ENCODE measurements around the gene WTAP. TPM values are rescaled to one million over a fixed set of nuclear protein-coding genes. Genes with fewer than 3 reads are reported as not detected.
A peak's percentile ranks its signal among the peaks of the same experiment; 100 is the strongest.
"Not testable (repeated sequence)": the region's sequence is repeated elsewhere in the genome, so short reads cannot be mapped to it uniquely, and the experiment has no call there.

WTAP gene
- total RNA-seq, 4 donors from 2014 or later, result 83.6 to 132 (median 119) TPM

GRCh38 chr6:159718634-159719033 lies 8.7 kb upstream of the WTAP start:
- TF ChIP-seq POLR2A (IDR thresholded peaks at IDR 0.05) (no peak), CTCF (IDR thresholded peaks at IDR 0.05) (no peak)
- no peak for DNase-seq
- H3K9me3 ChIP-seq, result no peaks in the 10 kb centered on the region
- H3K27ac ChIP-seq, result no peak overlapping the region
- H3K4me1 ChIP-seq, result peaks cover 0 to 6% of the 10 kb centered on the region in 2 donors
- 72 to 76% methylated on average over 3 of the region's 3 CpGs for WGBS, 2 donors
- H3K36me3 ChIP-seq, result no peaks in the 10 kb centered on the region
- intact Hi-C loops (cut with DNase I), result no loop called here
- H3K4me3 ChIP-seq (replicated peaks in 1 of 3), result no peak overlapping the region
- no peaks in the 10 kb centered on the region for H3K27me3 ChIP-seq

- intact Hi-C loops (cut with DNase I), result no loop called here
- no peak for TF ChIP-seq POLR2A (IDR thresholded peaks at IDR 0.05)
- no peak for DNase-seq
- 94 to 95% methylated on average over 7 of the region's 7 CpGs for WGBS, 2 donors
- Histone ChIP-seq H3K4me3 (replicated peaks in 1 of 3) (no peak overlapping the region), H3K27ac (no peak overlapping the region), H3K4me1 (peaks cover 0 to 6% of the 10 kb centered on the region in 2 donors), H3K27me3 (no peaks in the 10 kb centered on the region), H3K36me3 (no peaks in the 10 kb centered on the region), H3K9me3 (no peaks in the 10 kb centered on the region)
Observed at GRCh38 chr6:159719287-159719686, 8.0 kb upstream of the WTAP start.

- no peaks in the 10 kb centered on the region for H3K36me3 ChIP-seq
- peak in 3 of 6 experiments; percentile 37 to 52 (median 45) for TF ChIP-seq CTCF (IDR thresholded peaks at IDR 0.05)
- TF ChIP-seq POLR2A (IDR thresholded peaks at IDR 0.05), result no peak
- H3K4me3 ChIP-seq (replicated peaks in 1 of 3), result no peak overlapping the region
- peak in 1 of 2 donors; percentile 14 for DNase-seq
- H3K9me3 ChIP-seq, result no peaks in the 10 kb centered on the region
- peaks cover 0 to 13% of the 10 kb centered on the region in 2 donors for H3K4me1 ChIP-seq
- no peak overlapping the region for H3K27ac ChIP-seq
- no peaks in the 10 kb centered on the region for H3K27me3 ChIP-seq
- 48 to 51% methylated on average over 7 of the region's 7 CpGs for WGBS, 2 donors
- intact Hi-C loops (cut with DNase I), result loop anchor here (10.0 kb wide), 1 partner anchor 64 kb away; the partner anchor contains the start of gene TCP1
Observed at GRCh38 chr6:159720708-159721107, 6.6 kb upstream of the WTAP start.

- intact Hi-C loops (cut with DNase I), result loop anchor here (10.0 kb wide), 1 partner anchor 63 kb away; the partner anchor contains the start of gene TCP1
- not testable (repeated sequence) for H3K27ac ChIP-seq; H3K36me3 ChIP-seq; H3K9me3 ChIP-seq; DNase-seq; H3K27me3 ChIP-seq; H3K4me3 ChIP-seq (replicated peaks in 1 of 3)
- WGBS, 2 donors, result 90 to 96% methylated on average over 3 of the region's 3 CpGs
- H3K4me1 ChIP-seq, result peaks cover 3 to 13% of the 10 kb centered on the region in 2 donors
Observed at GRCh38 chr6:159721981-159722380, 5.3 kb upstream of the WTAP start.

GRCh38 chr6:159722655-159723054 lies 4.7 kb upstream of the WTAP start:
- Histone ChIP-seq H3K4me3 (replicated peaks in 1 of 3) (no peak overlapping the region), H3K9me3 (no peaks in the 10 kb centered on the region), H3K4me1 (peaks cover 3 to 10% of the 10 kb centered on the region in 2 donors), H3K27me3 (no peaks in the 10 kb centered on the region), H3K27ac (no peak overlapping the region), H3K36me3 (no peaks in the 10 kb centered on the region)
- no peak for TF ChIP-seq CTCF (IDR thresholded peaks at IDR 0.05)
- no peak for TF ChIP-seq POLR2A (IDR thresholded peaks at IDR 0.05)
- DNase-seq, result no peak
- intact Hi-C loops (cut with DNase I), result loop anchor here (10.0 kb wide), 1 partner anchor 62 kb away; the partner anchor contains the start of gene TCP1

GRCh38 chr6:159723259-159723658 lies 4.0 kb upstream of the WTAP start:
- intact Hi-C loops (cut with DNase I), result loop anchor here (10.0 kb wide), 1 partner anchor 62 kb away; the partner anchor contains the start of gene TCP1
- no peak for DNase-seq
- no peak for TF ChIP-seq CTCF (IDR thresholded peaks at IDR 0.05)
- TF ChIP-seq POLR2A (IDR thresholded peaks at IDR 0.05), result no peak
- WGBS, 2 donors, result 88 to 97% methylated on average over 2 of the region's 2 CpGs
- Histone ChIP-seq H3K4me3 (replicated peaks in 1 of 3) (no peak overlapping the region), H3K27ac (no peak overlapping the region), H3K9me3 (no peaks in the 10 kb centered on the region), H3K27me3 (no peaks in the 10 kb centered on the region), H3K4me1 (peaks cover 3 to 10% of the 10 kb centered on the region in 2 donors), H3K36me3 (no peaks in the 10 kb centered on the region)

Measured in thyroid gland (tissue), 4 donors.